HG03521 (cell line): ENCODE measurements around the gene IL6R.
"Not testable (repeated sequence)": the region's sequence is repeated elsewhere in the genome, so short reads cannot be mapped to it uniquely, and the experiment has no call there.

Source experiments
- ATAC-seq: cut with Tn5 transposase; IDR thresholded peaks from one replicate; pipeline ENCODE4 v1.9.1; 2021; ENCODE audit warnings: mild to moderate bottlenecking, moderate library complexity; ENCODE audit not compliant: unreplicated experiment

The IL6R gene

GRCh38 chr1:154404984-154405746 is at the start of gene IL6R:
Gene IL6R (plus strand): TSS chr1:154405343. CDS start chr1:154405630, 287 bp downstream.
- peak; percentile 32 for ATAC-seq

DNA sequence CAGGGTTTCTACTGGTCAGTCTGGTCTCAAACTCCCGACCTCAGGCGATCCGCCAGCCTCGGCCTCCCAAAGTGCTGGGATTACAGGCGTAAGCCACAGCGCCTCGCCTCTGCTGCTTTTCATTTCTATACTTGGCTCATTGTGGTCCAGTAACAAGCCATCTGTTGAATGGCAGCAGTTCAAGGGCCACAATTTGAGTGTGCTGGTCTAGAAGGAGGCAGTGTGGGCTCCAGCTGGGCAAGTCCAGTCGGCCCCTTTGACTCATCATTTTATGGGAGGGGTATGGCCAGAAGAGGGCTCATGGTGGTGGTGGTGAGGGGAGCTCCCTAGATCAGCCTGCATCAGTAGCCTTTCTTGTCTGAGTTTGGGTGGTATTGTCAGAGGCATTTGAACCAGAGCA is 46.6 kb upstream of the IL6R start:
- ATAC-seq = no peak

GRCh38 chr1:154360288-154360687 is 44.9 kb upstream of the IL6R start:
- ATAC-seq = no peak

GRCh38 chr1:154360881-154361280 is 44.3 kb upstream of the IL6R start:
- not testable (repeated sequence) for ATAC-seq

GRCh38 chr1:154361357-154361756 is 43.8 kb upstream of the IL6R start:
- ATAC-seq = no peak

- ATAC-seq = no peak
Measured at GRCh38 chr1:154371436-154371835, 33.7 kb upstream of the IL6R start.

- not testable (repeated sequence) for ATAC-seq
Measured at GRCh38 chr1:154373777-154374357, 31.3 kb upstream of the IL6R start.

DNA sequence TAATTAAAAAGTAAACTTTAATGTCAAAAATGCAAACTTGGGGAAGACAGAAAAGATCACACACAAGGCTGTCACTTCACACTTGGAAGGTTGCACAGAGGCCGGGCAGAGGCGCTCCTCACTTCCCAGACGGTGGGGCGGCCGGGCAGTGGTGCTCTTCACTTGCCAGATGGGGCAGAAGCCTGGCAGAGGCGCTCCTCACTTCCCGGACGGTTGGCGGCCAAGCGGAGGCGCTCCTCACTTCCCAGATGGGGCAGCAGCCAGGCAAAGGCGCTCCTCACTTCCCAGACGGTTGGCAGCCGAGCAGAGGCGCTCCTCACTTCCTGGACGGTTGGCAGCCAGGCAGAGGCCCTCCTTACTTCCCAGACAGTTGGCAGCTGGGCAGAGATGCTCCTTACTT is 25.8 kb upstream of the IL6R start:
- no peak for ATAC-seq

- ATAC-seq = no peak
Measured at GRCh38 chr1:154384650-154385489, 20.3 kb upstream of the IL6R start.

GRCh38 chr1:154386643-154387352 is 18.3 kb upstream of the IL6R start:
- peak; percentile 73 for ATAC-seq

DNA sequence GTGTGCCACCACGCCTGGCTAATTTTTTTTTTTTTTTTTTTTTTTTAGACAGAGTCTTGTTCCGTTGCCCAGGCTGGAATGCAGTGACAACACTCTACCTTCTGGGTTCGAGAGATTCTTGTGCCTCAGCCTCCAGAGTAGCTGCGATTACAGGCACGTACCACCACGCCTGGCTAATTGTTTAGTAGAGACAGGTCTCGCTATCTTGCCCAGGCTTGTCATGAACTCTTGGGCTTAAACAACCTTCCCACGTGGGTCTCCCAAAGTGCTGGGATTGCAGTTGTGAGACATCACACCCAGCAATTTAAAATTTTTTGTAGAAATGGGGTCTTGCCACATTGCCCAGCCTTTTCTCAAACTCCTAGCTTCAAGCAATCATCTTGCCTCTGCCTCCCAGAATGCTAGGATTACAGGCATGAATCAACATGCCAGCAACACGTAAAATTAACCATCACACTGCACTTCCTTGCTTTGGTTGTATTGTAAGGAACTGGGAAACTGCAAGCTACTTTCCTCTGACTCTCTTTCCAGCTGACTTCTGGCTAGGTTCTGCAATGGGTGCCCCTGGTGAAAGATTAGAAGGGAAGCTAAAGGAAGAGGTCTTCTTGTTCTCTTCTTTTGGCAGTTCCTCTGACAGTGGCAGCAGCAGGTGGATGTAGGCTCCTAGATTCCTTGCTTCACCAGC is 13.9 kb upstream of the IL6R start:
- ATAC-seq = no peak

DNA sequence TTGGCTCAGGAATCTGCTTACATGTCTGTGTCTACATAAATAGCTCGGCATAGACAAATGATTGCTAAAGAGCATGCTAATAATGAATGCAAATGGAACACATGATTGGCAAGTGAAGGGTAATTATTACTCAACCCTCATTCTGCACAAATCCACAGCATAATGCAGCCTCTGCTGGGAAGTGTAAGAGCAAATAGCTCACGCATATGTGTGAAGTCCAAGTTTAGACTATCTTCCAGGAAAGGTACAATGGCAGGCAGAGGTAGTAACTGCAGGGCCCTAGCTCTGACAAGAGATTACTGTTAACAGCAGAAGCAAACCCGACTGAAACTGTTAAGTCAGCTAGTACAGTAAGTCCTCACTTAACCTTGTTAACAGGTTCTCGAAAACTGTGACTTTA is 7.0 kb upstream of the IL6R start:
- no peak for ATAC-seq

DNA sequence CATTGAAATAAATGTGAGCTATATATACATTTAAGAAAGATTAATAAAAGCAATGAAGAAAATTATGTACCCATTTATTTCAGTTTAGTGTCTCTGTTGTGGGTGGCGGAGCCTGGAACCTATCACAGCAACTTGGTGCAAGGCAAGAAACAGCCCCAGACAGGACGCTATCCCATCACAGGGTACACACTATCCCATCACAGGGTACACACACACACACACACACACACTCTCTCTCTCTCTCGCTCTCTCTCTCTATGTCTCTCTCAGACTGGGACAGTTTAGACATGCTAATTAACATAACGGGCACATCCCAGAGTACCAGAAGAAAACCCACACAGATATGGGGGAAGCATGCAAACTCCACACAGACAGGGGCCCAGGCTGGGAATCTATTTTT is 6.5 kb upstream of the IL6R start:
- no peak for ATAC-seq

- no peak for ATAC-seq
Measured at GRCh38 chr1:154400381-154400801, 4.8 kb upstream of the IL6R start.

DNA sequence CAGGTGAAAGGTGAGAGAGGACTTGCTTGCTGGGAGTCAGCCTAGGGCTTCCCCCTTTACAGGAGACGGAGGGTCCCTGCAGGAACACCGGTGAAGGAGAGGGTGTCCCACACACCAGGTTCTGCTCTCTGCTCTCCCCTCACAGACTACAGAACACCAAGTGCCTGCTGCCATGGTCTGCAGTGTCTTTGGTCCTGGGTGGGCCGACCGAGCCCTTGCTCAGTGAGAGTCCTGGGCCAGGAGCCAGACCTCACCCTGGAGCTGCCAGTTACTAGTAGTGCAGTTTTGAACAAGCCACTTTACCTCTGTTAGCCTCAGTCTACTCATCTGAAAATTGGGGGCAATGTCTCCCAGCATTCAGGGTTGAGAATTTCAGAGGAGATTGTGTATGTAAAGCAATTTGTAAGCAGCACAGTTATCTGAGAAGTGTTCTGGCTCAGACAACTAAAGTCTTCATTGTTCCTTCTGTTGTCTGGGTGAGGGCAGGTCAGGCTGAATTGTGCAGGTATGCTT is 2.7 kb upstream of the IL6R start:
- ATAC-seq = no peak

DNA sequence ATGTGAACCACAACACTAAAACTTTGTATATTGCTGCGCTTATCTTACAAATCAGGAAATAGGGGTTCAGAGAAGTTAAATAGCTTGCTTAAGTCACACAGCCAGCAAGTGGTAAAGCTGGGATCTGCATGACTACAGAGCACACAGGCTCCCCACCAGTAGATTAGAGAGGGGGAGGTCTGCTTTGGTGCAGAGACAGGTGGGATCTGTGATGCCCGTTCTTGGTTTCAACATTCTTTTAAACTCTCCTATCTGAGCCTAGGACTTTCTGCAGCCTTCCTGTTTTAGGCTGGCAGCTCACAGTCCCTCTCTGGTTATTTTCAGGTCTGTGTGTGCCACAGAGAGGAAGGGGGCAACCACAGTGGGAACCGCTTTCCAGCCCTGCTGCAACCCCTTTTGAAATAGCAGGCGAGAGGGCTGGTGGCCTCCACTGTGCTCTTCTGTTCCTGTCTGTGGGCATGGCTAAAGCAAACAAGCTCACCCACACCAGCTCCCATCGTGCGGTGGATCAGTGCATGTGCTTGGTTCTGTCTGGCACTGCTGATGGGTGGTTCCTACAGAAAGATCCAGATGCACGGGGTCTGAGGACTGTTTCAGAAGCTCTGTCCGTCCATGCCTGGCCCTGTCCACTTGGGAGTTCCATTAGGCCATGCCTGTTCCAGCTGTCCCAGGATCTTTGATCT is 1.7 kb upstream of the IL6R start:
- no peak for ATAC-seq

- ATAC-seq = no peak
Measured at GRCh38 chr1:154403983-154404382, 1.2 kb upstream of the IL6R start.

GRCh38 chr1:154404511-154404931 is 622 bp upstream of the IL6R start:
- ATAC-seq = peak; percentile 7

- ATAC-seq = peak; percentile 3
Measured at GRCh38 chr1:154405747-154406571, 816 bp downstream of the IL6R start.
